GM19463 (cell line): Measurements from ENCODE around the gene PLIN5.

Experiments used
- ATAC-seq: cut with Tn5 transposase; IDR thresholded peaks from one replicate; pipeline ENCODE4 v1.9.1; 2021; ENCODE audit warnings: mild to moderate bottlenecking, moderate library complexity; ENCODE audit not compliant: unreplicated experiment

The PLIN5 gene

GRCh38 chr19:4523306-4524110 lies 11.5 kb downstream of the PLIN5 start:
- ATAC-seq, result no peak

- ATAC-seq, result no peak
These were observed 12.6 kb downstream of the PLIN5 start for GRCh38 chr19:4522291-4523002.

- no peak for ATAC-seq
These were observed 13.2 kb downstream of the PLIN5 start for GRCh38 chr19:4521888-4522242.

- ATAC-seq, result no peak
These were observed 13.7 kb downstream of the PLIN5 start for GRCh38 chr19:4521170-4521887.

GRCh38 chr19:4519521-4520277 lies 15.3 kb downstream of the PLIN5 start:
- ATAC-seq, result no peak

GRCh38 chr19:4519172-4519496 lies 15.9 kb downstream of the PLIN5 start:
- no peak for ATAC-seq

GRCh38 chr19:4518345-4519171 lies 16.5 kb downstream of the PLIN5 start, which contains the start of gene PLIN4:
Gene PLIN4, minus strand, starts transcription at chr19:4518486. Its CDS starts 214 bp downstream, at chr19:4518272.
- ATAC-seq, result no peak

GRCh38 chr19:4517451-4518057 lies 17.5 kb downstream of the PLIN5 start:
- no peak for ATAC-seq

GRCh38 chr19:4516939-4517300 lies 18.1 kb downstream of the PLIN5 start:
- ATAC-seq, result no peak

GRCh38 chr19:4516199-4516938 lies 18.7 kb downstream of the PLIN5 start:
- no peak for ATAC-seq

- no peak for ATAC-seq
These were observed 19.3 kb downstream of the PLIN5 start for GRCh38 chr19:4515732-4516131.

- no peak for ATAC-seq
These were observed 21.8 kb downstream of the PLIN5 start for GRCh38 chr19:4513248-4513647.

GRCh38 chr19:4512070-4512469 lies 23.0 kb downstream of the PLIN5 start:
- ATAC-seq, result no peak

GRCh38 chr19:4511300-4512054 lies 23.5 kb downstream of the PLIN5 start:
- no peak for ATAC-seq

- ATAC-seq, result no peak
These were observed 24.4 kb downstream of the PLIN5 start for GRCh38 chr19:4510435-4511255.

GRCh38 chr19:4508698-4509097 lies 26.3 kb downstream of the PLIN5 start:
- no peak for ATAC-seq

GRCh38 chr19:4507804-4508203 lies 27.2 kb downstream of the PLIN5 start:
- no peak for ATAC-seq

GRCh38 chr19:4507150-4507452 lies 27.9 kb downstream of the PLIN5 start:
- ATAC-seq, result no peak
